ENCODE results near the gene BORCS5.

- peak; percentile 24 to 74 (median 58) for TF ChIP-seq CTCF (IDR thresholded peaks at IDR 0.05)
- TF ChIP-seq POLR2AphosphoS5 (IDR thresholded peaks at IDR 0.05) = no peak
These were observed 22.4 kb upstream of the BORCS5 start for GRCh38 chr12:12334367-12335040.
